CD4-positive, CD25-positive, alpha-beta regulatory T cell (primary cell): ENCODE results near the gene PLB1. TPM values are rescaled to one million over a fixed set of nuclear protein-coding genes. Genes with fewer than 3 reads are reported as not detected.

Experiments
- ATAC-seq, 2 donors: fragments of 150-1000 bp; cut with Tn5 transposase; one replicate each; pipeline ENCODE4 v1.10.0; 2021; ENCODE audit warnings: low read depth in 2 of 2, moderate number of reproducible peaks in 2 of 2, moderate library complexity in 1 of 2
- DNase-seq, 3 donors: peaks; one replicate each; pipeline versions ENCODE4 v3.0.0 to v3.0.0-alpha.2; 2012 to 2022; ENCODE audit warnings: mixed read lengths in 1 of 3
- H3K27ac ChIP-seq: one replicate; pipeline ENCODE4 v1.7.0; 2013; ENCODE audit warnings: mild to moderate bottlenecking, low read length; ENCODE audit not compliant: insufficient read depth, poor library complexity, severe bottlenecking
- H3K27me3 ChIP-seq: one replicate; pipeline ENCODE4 v1.7.0; 2013; ENCODE audit warnings: low read length; ENCODE audit not compliant: control insufficient read depth, insufficient read depth
- H3K36me3 ChIP-seq: one replicate; pipeline ENCODE4 v1.7.0; 2013; ENCODE audit warnings: mild to moderate bottlenecking, low read length, moderate library complexity; ENCODE audit not compliant: control insufficient read depth, insufficient read depth
- H3K4me1 ChIP-seq: 2 replicates; pipeline ENCODE4 v1.7.0; 2013; ENCODE audit warnings: mild to moderate bottlenecking, low read length; ENCODE audit not compliant: insufficient read depth, control insufficient read depth, poor library complexity, severe bottlenecking
- H3K4me3 ChIP-seq: one replicate; pipeline ENCODE4 v1.7.0; 2013; ENCODE audit warnings: low read depth, mild to moderate bottlenecking, low read length, moderate library complexity
- H3K9me3 ChIP-seq, 2 experiments: 1 replicate in 1 of 2; 2 replicates in 1 of 2; pipeline ENCODE4 v1.7.0; 2013; ENCODE audit warnings: low read length in 2 of 2, mild to moderate bottlenecking in 1 of 2, moderate library complexity in 1 of 2; ENCODE audit not compliant: control insufficient read depth in 2 of 2
- H3K27ac Mint-ChIP-seq, 3 donors: one replicate each; pipeline ENCODE4 v1.8.0; 2020 to 2022; ENCODE audit warnings: mild to moderate bottlenecking in 3 of 3, mixed read lengths in 3 of 3, moderate library complexity in 2 of 3
- H3K27me3 Mint-ChIP-seq: one replicate; pipeline ENCODE4 v1.8.0; 2022; ENCODE audit warnings: mild to moderate bottlenecking, mixed read lengths
- H3K36me3 Mint-ChIP-seq: one replicate; pipeline ENCODE4 v1.8.0; 2020; ENCODE audit warnings: mixed read lengths
- H3K4me1 Mint-ChIP-seq, 4 donors: one replicate each; pipeline ENCODE4 v1.8.0; 2020 to 2022; ENCODE audit warnings: mixed read lengths in 4 of 4, mild to moderate bottlenecking in 1 of 4
- H3K4me3 Mint-ChIP-seq, 4 donors: one replicate each; pipeline ENCODE4 v1.8.0; 2020 to 2022; ENCODE audit warnings: mild to moderate bottlenecking in 4 of 4, mixed read lengths in 4 of 4, moderate library complexity in 3 of 4
- H3K9me3 Mint-ChIP-seq, 7 donors: one replicate each; pipeline ENCODE4 v1.8.0; 2020 to 2022; ENCODE audit warnings: mixed read lengths in 7 of 7, mild to moderate bottlenecking in 3 of 7, moderate library complexity in 2 of 7
- polyA plus RNA-seq, 4 donors: library from polyadenylated mRNA; unstranded; fragments of 300-500 nt; fragmentation: Illumina TruSeq; gene quantifications; one replicate each; pipeline ENCODE4 v1.2.3, GENCODE V29; 2021
- total RNA-seq: library from RNA; stranded (reverse); gene quantifications from one replicate; pipeline ENCODE4 v1.2.3, GENCODE V29; 2022

PLB1 gene
- total and polyA plus RNA-seq, 5 donors from 2014 or later = 0.08 to 2.5 (median 0.97) TPM

GRCh38 chr2:28480403-28481049 is 15.3 kb upstream of the PLB1 start:
- no peak overlapping the region for H3K4me3 Mint-ChIP-seq

GRCh38 chr2:28481905-28482304 is 14.0 kb upstream of the PLB1 start:
- H3K4me1 ChIP-seq = no peaks in the 10 kb centered on the region
- peaks cover 0 to 3% (median 0%) of the 10 kb centered on the region in 7 donors for H3K9me3 Mint-ChIP-seq
- H3K4me1 Mint-ChIP-seq = no peaks in the 10 kb centered on the region
- H3K36me3 ChIP-seq = no peaks in the 10 kb centered on the region
- no peak overlapping the region for H3K4me3 Mint-ChIP-seq
- no peaks in the 10 kb centered on the region for H3K9me3 ChIP-seq
- H3K4me3 ChIP-seq = no peak overlapping the region
- DNase-seq (no peak), ATAC-seq (no peak)
- H3K27ac Mint-ChIP-seq = no peak overlapping the region
- no peak overlapping the region for H3K27ac ChIP-seq
- peaks cover 6% of the 10 kb centered on the region for H3K27me3 Mint-ChIP-seq
- H3K36me3 Mint-ChIP-seq = no peaks in the 10 kb centered on the region
- H3K27me3 ChIP-seq = no peaks in the 10 kb centered on the region

More at GRCh38 chr2:28480403-28481049, 15.3 kb upstream of the PLB1 start:
- Mint-ChIP-seq H3K9me3 (peaks cover 0 to 4% (median 0%) of the 10 kb centered on the region in 7 donors), H3K36me3 (no peaks in the 10 kb centered on the region), H3K4me1 (no peaks in the 10 kb centered on the region), H3K27me3 (peaks cover 6% of the 10 kb centered on the region), H3K27ac (no peak overlapping the region)
- H3K4me3 ChIP-seq = no peak overlapping the region
- H3K4me1 ChIP-seq = no peaks in the 10 kb centered on the region
- DNase-seq (no peak), ATAC-seq (no peak)
- no peak overlapping the region for H3K27ac ChIP-seq
- no peaks in the 10 kb centered on the region for H3K36me3 ChIP-seq
- H3K9me3 ChIP-seq = no peaks in the 10 kb centered on the region
- H3K27me3 ChIP-seq = no peaks in the 10 kb centered on the region

GRCh38 chr2:28484835-28485234 is 11.0 kb upstream of the PLB1 start:
- no peak overlapping the region for H3K4me3 Mint-ChIP-seq
- DNase-seq = no peak
- H3K4me1 ChIP-seq = no peaks in the 10 kb centered on the region
- H3K4me3 ChIP-seq = no peak overlapping the region
- ATAC-seq = no peak
- peaks cover 6% of the 10 kb centered on the region for H3K27me3 Mint-ChIP-seq
- no peaks in the 10 kb centered on the region for H3K36me3 Mint-ChIP-seq
- no peaks in the 10 kb centered on the region for H3K9me3 ChIP-seq
- no peaks in the 10 kb centered on the region for H3K36me3 ChIP-seq
- peaks cover 0 to 3% (median 0%) of the 10 kb centered on the region in 7 donors for H3K9me3 Mint-ChIP-seq
- H3K27ac ChIP-seq = no peak overlapping the region
- no peaks in the 10 kb centered on the region for H3K4me1 Mint-ChIP-seq
- H3K27ac Mint-ChIP-seq = no peak overlapping the region
- no peaks in the 10 kb centered on the region for H3K27me3 ChIP-seq

- no peak overlapping the region for H3K4me3 ChIP-seq
- H3K9me3 ChIP-seq = no peaks in the 10 kb centered on the region
- DNase-seq (no peak), ATAC-seq (no peak)
- Mint-ChIP-seq H3K9me3 (peaks cover 0 to 7% (median 0%) of the 10 kb centered on the region in 7 donors), H3K27me3 (no peaks in the 10 kb centered on the region), H3K4me3 (no peak overlapping the region), H3K36me3 (no peaks in the 10 kb centered on the region), H3K4me1 (no peaks in the 10 kb centered on the region), H3K27ac (no peak overlapping the region)
- H3K27ac ChIP-seq = no peak overlapping the region
- no peaks in the 10 kb centered on the region for H3K36me3 ChIP-seq
- no peaks in the 10 kb centered on the region for H3K4me1 ChIP-seq
- H3K27me3 ChIP-seq = no peaks in the 10 kb centered on the region
These were observed 9.3 kb upstream of the PLB1 start for GRCh38 chr2:28486526-28486925.

GRCh38 chr2:28487258-28487657 is 8.6 kb upstream of the PLB1 start:
- H3K27me3 ChIP-seq = no peaks in the 10 kb centered on the region
- DNase-seq (no peak), ATAC-seq (no peak)
- H3K9me3 ChIP-seq = no peaks in the 10 kb centered on the region
- Mint-ChIP-seq H3K27ac (peak overlapping the region in 1 of 3 donors; percentile 11), H3K27me3 (no peaks in the 10 kb centered on the region), H3K4me1 (no peaks in the 10 kb centered on the region), H3K4me3 (no peak overlapping the region), H3K9me3 (peaks cover 0 to 7% (median 0%) of the 10 kb centered on the region in 7 donors), H3K36me3 (no peaks in the 10 kb centered on the region)
- no peaks in the 10 kb centered on the region for H3K36me3 ChIP-seq
- H3K4me1 ChIP-seq = no peaks in the 10 kb centered on the region
- no peak overlapping the region for H3K27ac ChIP-seq
- no peak overlapping the region for H3K4me3 ChIP-seq

- peaks cover 0 to 7% (median 0%) of the 10 kb centered on the region in 7 donors for H3K9me3 Mint-ChIP-seq
- no peak overlapping the region for H3K27ac Mint-ChIP-seq
- Histone ChIP-seq H3K4me1 (no peaks in the 10 kb centered on the region), H3K4me3 (no peak overlapping the region), H3K36me3 (no peaks in the 10 kb centered on the region), H3K9me3 (no peaks in the 10 kb centered on the region), H3K27ac (no peak overlapping the region), H3K27me3 (no peaks in the 10 kb centered on the region)
- H3K27me3 Mint-ChIP-seq = no peaks in the 10 kb centered on the region
- no peaks in the 10 kb centered on the region for H3K36me3 Mint-ChIP-seq
- DNase-seq (no peak), ATAC-seq (no peak)
- H3K4me3 Mint-ChIP-seq = no peak overlapping the region
- H3K4me1 Mint-ChIP-seq = no peaks in the 10 kb centered on the region
These were observed 7.6 kb upstream of the PLB1 start for GRCh38 chr2:28488083-28488830.

GRCh38 chr2:28488858-28489575 is 6.8 kb upstream of the PLB1 start:
- Histone ChIP-seq H3K27me3 (no peaks in the 10 kb centered on the region), H3K4me3 (no peak overlapping the region), H3K4me1 (no peaks in the 10 kb centered on the region), H3K27ac (no peak overlapping the region), H3K9me3 (no peaks in the 10 kb centered on the region), H3K36me3 (no peaks in the 10 kb centered on the region)
- no peaks in the 10 kb centered on the region for H3K4me1 Mint-ChIP-seq
- H3K9me3 Mint-ChIP-seq = peaks cover 0 to 5% (median 0%) of the 10 kb centered on the region in 7 donors
- no peaks in the 10 kb centered on the region for H3K36me3 Mint-ChIP-seq
- H3K27me3 Mint-ChIP-seq = no peaks in the 10 kb centered on the region
- DNase-seq (no peak), ATAC-seq (no peak)
- H3K4me3 Mint-ChIP-seq = no peak overlapping the region
- H3K27ac Mint-ChIP-seq = no peak overlapping the region
